HL-60 (cell line): ENCODE data around the gene C1orf141.
"Not testable (repeated sequence)": the region's sequence is repeated elsewhere in the genome, so short reads cannot be mapped to it uniquely, and the experiment has no call there.

ENCODE experiments used
- GABPA ChIP-seq: IDR thresholded peaks from 2 replicates; pipeline ENCODE4 v1.6.1; 2012; ENCODE audit warnings: low read depth
- POLR2AphosphoS5 ChIP-seq: IDR thresholded peaks from 2 replicates; pipeline ENCODE4 v1.6.1; 2012; ENCODE audit warnings: low read depth
- SPI1 ChIP-seq: IDR thresholded peaks from 2 replicates; pipeline ENCODE4 v1.6.1; 2012; ENCODE audit warnings: low read depth, mild to moderate bottlenecking, borderline replicate concordance
- TF ChIP-seq, protein P1 (sequence below): IDR thresholded peaks from one replicate; pipeline ENCODE4 v1.5.1; 2011; ENCODE audit warnings: low read length, control low read depth, inconsistent platforms; ENCODE audit not compliant: insufficient read depth
- TF ChIP-seq, protein P2 (sequence below): IDR thresholded peaks from 2 replicates; pipeline ENCODE4 v1.6.1; 2012; ENCODE audit warnings: low read depth; ENCODE audit not compliant: insufficient replicate concordance

DNA sequence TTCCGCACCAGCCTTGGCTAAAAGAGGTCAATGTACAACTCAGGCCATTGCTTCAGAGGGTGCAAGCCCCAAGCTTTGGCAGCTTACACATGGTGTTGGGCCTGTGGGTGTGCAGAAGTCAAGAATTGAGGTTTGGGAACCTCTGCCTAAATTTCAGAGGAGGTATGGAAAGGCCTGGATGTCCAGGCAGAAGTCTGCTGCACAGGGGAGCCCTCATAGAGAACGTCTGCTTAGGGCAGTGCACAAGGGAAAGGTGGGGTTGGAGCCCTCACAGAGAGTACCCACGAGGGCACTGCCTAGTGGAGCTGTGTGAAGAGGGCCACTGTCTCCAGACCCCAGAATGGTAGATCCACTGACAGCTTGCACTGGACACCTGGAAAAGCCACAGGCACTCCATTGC, 67.1 kb downstream of the C1orf141 start:
- TF ChIP-seq, protein P1, sequence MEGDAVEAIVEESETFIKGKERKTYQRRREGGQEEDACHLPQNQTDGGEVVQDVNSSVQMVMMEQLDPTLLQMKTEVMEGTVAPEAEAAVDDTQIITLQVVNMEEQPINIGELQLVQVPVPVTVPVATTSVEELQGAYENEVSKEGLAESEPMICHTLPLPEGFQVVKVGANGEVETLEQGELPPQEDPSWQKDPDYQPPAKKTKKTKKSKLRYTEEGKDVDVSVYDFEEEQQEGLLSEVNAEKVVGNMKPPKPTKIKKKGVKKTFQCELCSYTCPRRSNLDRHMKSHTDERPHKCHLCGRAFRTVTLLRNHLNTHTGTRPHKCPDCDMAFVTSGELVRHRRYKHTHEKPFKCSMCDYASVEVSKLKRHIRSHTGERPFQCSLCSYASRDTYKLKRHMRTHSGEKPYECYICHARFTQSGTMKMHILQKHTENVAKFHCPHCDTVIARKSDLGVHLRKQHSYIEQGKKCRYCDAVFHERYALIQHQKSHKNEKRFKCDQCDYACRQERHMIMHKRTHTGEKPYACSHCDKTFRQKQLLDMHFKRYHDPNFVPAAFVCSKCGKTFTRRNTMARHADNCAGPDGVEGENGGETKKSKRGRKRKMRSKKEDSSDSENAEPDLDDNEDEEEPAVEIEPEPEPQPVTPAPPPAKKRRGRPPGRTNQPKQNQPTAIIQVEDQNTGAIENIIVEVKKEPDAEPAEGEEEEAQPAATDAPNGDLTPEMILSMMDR: not testable (repeated sequence)
- TF ChIP-seq, protein P2, sequence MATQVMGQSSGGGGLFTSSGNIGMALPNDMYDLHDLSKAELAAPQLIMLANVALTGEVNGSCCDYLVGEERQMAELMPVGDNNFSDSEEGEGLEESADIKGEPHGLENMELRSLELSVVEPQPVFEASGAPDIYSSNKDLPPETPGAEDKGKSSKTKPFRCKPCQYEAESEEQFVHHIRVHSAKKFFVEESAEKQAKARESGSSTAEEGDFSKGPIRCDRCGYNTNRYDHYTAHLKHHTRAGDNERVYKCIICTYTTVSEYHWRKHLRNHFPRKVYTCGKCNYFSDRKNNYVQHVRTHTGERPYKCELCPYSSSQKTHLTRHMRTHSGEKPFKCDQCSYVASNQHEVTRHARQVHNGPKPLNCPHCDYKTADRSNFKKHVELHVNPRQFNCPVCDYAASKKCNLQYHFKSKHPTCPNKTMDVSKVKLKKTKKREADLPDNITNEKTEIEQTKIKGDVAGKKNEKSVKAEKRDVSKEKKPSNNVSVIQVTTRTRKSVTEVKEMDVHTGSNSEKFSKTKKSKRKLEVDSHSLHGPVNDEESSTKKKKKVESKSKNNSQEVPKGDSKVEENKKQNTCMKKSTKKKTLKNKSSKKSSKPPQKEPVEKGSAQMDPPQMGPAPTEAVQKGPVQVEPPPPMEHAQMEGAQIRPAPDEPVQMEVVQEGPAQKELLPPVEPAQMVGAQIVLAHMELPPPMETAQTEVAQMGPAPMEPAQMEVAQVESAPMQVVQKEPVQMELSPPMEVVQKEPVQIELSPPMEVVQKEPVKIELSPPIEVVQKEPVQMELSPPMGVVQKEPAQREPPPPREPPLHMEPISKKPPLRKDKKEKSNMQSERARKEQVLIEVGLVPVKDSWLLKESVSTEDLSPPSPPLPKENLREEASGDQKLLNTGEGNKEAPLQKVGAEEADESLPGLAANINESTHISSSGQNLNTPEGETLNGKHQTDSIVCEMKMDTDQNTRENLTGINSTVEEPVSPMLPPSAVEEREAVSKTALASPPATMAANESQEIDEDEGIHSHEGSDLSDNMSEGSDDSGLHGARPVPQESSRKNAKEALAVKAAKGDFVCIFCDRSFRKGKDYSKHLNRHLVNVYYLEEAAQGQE: not testable (repeated sequence)
- TF ChIP-seq POLR2AphosphoS5, GABPA, SPI1: not testable (repeated sequence)
